Activated T-cell treated with anti-CD3 and anti-CD28 coated beads for 4 hours (primary cell): ENCODE results near the gene FAXC.
A peak's percentile ranks its signal among the peaks of the same experiment; 100 is the strongest.

ENCODE experiments used
- DNase-seq: peaks from one replicate; pipeline ENCODE4 v3.0.0-alpha.2; 2020

FAXC gene

GRCh38 chr6:99349171-99350141, at the start of gene FAXC:
TSS of gene FAXC (minus strand) at chr6:99349674. CDS start at chr6:99349372, 302 bp downstream.
- no peak for DNase-seq

- no peak for DNase-seq
Measured at GRCh38 chr6:99397287-99397686, 47.8 kb upstream of the FAXC start.

GRCh38 chr6:99393698-99394531, 44.4 kb upstream of the FAXC start, which contains the start of gene COQ3:
TSS of gene COQ3 (minus strand) at chr6:99394195. CDS start at chr6:99394179, 16 bp downstream.
- peak; percentile 50 for DNase-seq

- DNase-seq: no peak
Measured at GRCh38 chr6:99393366-99393697, 43.9 kb upstream of the FAXC start.

DNA sequence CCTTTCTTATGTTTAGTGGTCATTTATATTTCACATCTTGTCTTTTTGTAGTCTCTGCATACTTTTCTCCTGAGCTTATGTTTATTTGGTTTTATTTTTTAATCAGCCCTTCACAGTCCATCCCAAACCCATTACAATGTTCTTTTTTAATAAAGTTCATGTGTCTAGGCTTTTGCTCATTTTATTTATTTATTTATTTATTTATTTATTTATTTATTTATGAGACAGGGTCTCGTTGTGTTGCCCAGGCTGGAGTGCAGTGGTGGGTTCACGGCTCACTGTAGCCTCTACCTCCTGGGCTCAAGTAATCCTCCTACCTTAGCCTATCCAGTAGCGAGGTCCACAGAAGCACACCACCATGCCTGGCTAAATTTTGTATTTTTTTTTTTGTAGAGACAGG, 41.4 kb upstream of the FAXC start:
- no peak for DNase-seq

GRCh38 chr6:99384507-99384906, 35.0 kb upstream of the FAXC start:
- no peak for DNase-seq

DNA sequence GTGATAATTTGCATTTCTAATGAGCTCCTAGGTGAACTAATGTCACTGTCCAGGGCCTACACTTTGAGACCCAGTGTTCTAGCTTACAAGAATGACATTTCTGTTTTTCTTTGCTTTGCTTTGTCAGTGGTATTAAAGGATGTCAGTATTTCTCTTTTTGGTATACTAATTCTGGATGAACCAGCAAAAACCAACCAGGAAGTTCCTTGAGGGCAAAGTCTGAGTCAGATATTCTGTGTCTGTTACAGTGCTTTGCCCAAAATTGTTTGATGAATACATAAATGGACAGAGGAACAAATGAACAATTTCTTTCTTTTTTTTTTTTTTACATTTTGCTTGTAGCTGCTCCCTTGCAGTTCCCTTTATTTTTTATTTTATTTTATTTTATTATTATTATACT, 29.2 kb upstream of the FAXC start:
- DNase-seq: no peak

DNA sequence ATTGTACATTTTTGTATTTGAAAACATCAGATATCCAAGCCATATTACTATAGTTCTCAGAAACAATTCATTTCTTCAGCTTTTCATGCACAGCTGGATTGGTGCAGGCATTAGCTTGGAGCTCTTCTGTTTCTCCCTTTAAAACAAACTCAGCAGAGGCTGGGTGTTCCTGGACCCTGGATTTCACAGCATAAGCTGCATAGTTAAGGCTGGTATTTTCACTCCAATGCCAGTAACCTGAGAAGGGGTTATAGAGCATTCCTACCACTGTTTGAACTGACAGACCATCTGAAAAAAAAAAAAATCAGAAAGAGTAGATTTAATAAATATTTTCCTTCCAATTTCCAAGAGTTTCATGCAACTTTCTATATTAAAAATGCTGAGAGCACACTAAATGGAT, 20.1 kb upstream of the FAXC start:
- DNase-seq: no peak

- no peak for DNase-seq
Measured at GRCh38 chr6:99366852-99367251, 17.4 kb upstream of the FAXC start.

DNA sequence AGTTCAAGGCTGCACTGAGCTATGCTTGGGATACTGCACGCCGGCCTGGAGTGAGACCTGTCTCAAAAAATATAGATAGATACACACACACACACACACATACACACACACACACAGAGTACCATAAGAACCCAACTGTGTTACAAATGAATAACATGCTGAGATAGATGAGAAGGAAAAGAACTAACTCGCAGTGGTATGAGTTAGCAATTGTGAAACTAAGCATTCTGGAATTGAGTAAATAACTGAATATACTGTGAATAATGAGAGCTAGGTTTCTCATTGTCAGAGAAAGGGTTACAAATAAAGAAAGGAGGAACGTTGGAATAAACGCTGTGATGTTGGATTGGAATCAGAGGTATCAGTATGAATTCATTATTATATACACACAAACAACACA, 14.6 kb upstream of the FAXC start:
- DNase-seq: no peak

- DNase-seq: no peak
Measured at GRCh38 chr6:99362678-99363268, 13.3 kb upstream of the FAXC start.

- DNase-seq: no peak
Measured at GRCh38 chr6:99359800-99360199, 10.3 kb upstream of the FAXC start.

DNA sequence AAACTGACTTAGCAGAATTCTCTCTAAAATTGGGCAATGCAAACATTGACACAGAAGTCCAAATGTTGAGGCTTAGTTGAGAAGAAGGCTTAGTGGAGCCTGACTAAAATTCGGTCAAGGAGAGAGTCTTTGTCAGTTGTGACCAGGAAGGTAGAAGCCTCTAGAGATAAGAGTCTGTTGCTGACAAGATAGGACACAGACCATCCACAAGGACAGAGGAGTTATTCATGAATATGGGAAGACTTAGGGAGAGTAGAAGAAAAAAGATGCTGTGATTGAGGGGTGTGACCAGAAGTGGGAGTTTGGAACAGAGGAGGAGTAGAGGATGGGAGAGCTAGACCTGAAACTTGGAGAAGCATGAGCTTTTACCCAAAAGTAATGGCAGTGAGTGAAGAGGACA, 7.2 kb upstream of the FAXC start:
- no peak for DNase-seq

- DNase-seq: no peak
Measured at GRCh38 chr6:99354983-99355382, 5.5 kb upstream of the FAXC start.

GRCh38 chr6:99353126-99353525, 3.7 kb upstream of the FAXC start:
- no peak for DNase-seq

GRCh38 chr6:99350573-99350972, 1.1 kb upstream of the FAXC start:
- no peak for DNase-seq

DNA sequence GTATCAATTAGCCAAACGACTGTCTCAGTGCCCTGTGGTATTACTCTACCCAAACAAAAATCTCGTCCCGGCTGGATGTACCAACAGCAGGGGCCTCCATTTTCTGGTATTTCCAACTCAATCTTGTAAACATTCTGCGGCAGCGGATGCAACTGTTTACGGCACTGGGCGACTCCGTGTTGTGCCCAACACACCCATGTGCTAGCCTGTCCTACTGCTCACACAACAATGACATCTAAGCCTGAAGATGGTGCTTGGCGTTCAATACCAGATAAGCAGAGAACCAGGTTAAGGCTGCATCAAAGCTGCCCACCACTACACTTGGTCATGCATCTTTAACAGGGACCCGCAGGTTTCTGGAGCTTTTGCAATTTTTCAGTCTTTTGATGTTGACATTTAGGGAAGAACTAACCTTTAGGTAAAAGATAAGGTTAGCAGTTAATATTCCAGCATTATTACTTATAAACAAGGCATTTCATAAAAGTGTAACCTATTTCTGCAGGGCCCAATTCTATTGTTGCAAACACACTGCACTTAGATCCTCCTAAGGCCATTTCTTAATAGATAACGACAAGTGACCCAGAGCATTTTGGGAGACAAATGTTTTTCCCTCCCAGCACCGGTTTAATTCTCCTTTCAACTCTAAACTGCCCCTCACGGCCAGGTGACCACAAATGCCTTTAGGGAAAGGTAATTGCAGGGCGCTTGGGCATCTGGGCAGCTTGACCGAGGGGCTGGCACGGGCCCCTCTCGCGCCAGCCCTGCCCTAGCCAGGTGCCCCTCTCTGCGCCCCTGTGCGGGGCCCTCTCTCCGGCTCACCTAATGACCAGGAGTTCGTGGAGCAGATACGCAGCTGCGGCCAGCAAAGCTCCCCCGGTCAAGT, 945 bp downstream of the FAXC start:
- no peak for DNase-seq

- DNase-seq: no peak
Measured at GRCh38 chr6:99347804-99348203, 1.7 kb downstream of the FAXC start.

DNA sequence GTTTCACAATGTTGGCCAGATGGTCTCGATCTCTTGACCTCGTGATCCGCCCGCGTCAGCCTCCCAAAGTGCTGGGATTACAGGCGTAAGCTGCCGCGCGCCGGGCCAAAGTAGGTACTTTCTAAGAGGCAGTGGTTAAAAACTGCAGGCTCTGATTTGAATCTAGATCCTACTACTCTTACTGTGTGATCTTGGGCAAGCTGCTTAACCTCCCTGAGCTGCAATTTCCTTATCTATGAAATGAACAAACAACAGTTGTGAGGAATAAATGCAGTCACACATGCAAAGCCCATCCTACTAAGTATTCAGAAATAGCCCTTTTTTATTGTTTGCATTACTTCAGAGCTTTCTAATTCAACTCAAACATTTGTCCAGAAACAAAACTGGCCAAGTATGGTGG, 2.9 kb downstream of the FAXC start:
- no peak for DNase-seq

DNA sequence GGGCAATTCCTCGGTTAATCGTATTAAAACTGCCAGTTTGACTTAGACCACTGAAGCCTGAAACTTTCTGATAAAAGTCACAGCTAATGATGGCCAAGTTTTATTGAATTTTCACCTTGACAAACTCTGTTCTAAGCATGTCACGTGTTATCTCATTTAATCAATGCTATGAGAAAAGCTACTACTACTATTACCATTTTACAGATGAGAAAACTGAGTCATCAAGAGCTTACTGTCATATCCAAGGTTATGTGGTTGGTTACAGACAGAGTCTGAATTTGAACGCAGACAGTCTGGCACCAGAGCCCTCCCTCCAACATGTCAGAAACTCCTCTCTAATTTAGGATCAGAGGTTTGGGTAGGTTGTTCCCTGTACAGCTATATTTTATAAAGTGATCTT, 4.3 kb downstream of the FAXC start:
- no peak for DNase-seq

DNA sequence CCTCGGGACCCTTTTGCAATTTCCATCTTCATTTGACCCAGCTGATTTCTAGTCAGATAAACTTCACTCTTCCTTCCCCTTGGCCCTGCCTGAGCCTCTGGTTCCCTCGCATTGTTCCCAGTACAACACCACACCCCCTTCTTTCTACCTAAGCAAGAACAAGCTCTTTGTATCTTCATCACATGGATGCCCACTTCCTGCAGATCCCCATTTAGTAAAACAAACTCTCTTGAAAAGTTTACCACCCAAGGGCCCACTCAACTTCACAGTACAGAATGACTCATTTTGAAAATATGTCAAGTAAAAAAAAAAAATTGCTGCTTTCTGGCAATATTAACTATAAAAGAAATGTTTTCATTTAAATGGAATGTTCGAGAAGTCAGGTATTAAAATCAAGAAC, 5.2 kb downstream of the FAXC start:
- DNase-seq: no peak

- no peak for DNase-seq
Measured at GRCh38 chr6:99341862-99342455, 7.5 kb downstream of the FAXC start.
